Measurements from ENCODE around the gene ATP6V1G1. TPM values are rescaled to one million over a fixed set of nuclear protein-coding genes. Genes with fewer than 3 reads are reported as not detected.

ATP6V1G1 gene
- total and polyA plus RNA-seq, 2 donors (not counting 1 experiment from before 2014, with no cell fraction given): 86.8 to 150 TPM

GRCh38 chr9:114602620-114603019, 15.1 kb downstream of the ATP6V1G1 start:
- Histone ChIP-seq H3K9me3 (ENCODE audit: control extremely low read depth in 1 of 3, control insufficient read depth in 2 of 3, insufficient read depth in 1 of 3, low read length in 2 of 3) (peaks cover 3 to 11% (median 7%) of the 10 kb centered on the region in 3 donors), H2AFZ (ENCODE audit: insufficient read depth, low read depth, low read length, poor library complexity, severe bottlenecking) (no peak overlapping the region), H3K79me2 (ENCODE audit: control insufficient read depth, insufficient read depth, low read length) (peaks cover 74% of the 10 kb centered on the region), H3K4me2 (replicated peaks; ENCODE audit: low read depth, low read length, poor library complexity, severe bottlenecking) (no peak overlapping the region), H3K9ac (ENCODE audit: low read length) (no peak overlapping the region), H4K20me1 (ENCODE audit: control insufficient read depth, insufficient read depth, low read length, poor library complexity, severe bottlenecking) (peaks cover 5% of the 10 kb centered on the region), H3K4me1 (ENCODE audit: control insufficient read depth in 2 of 2, insufficient read depth in 2 of 2, low read length in 2 of 2) (peaks cover 21 to 24% of the 10 kb centered on the region in 2 donors), H3K36me3 (replicated peaks in 1 of 2; ENCODE audit: control extremely low read depth in 1 of 2, control insufficient read depth in 1 of 2, extremely low read depth in 1 of 2, insufficient read depth in 2 of 2, low read length in 1 of 2) (peaks cover 7 to 30% of the 10 kb centered on the region in 2 experiments), H3K4me3 (ENCODE audit: control extremely low read depth in 1 of 5, extremely low read depth in 1 of 5, insufficient read depth in 1 of 5, low read depth in 2 of 5, low read length in 4 of 5) (no peak overlapping the region), H3K27ac (ENCODE audit: low read length in 2 of 2) (peak overlapping the region in 1 of 2 donors; percentile 23), H3K27me3 (replicated peaks in 1 of 4; ENCODE audit: control extremely low read depth in 1 of 4, control insufficient read depth in 3 of 4, insufficient read depth in 4 of 4, low read length in 3 of 4) (no peaks in the 10 kb centered on the region)
- no peak for ATAC-seq (ENCODE audit: low read depth)
- Mint-ChIP-seq H3K27ac (peak overlapping the region; percentile 78), H3K9me3 (ENCODE audit: insufficient read depth) (no peaks in the 10 kb centered on the region), H3K27me3 (no peaks in the 10 kb centered on the region), H3K4me3 (no peak overlapping the region), H3K4me1 (peaks cover 30% of the 10 kb centered on the region)
- ChIA-PET POLR2A (no interaction called here), CTCF (interaction anchor here (2.9 kb wide), 1 partner anchor 10 kb away, joined by 12 read pairs; no protein-coding TSS in a partner anchor)
- DNase-seq: no peak
- WGBS (ENCODE audit: insufficient coverage): 97% methylated on average over 4 of the region's 5 CpGs
- intact Hi-C loops (cut with micrococcal nuclease): no loop called here
- no peak for TF ChIP-seq CTCF (IDR thresholded peaks at IDR 0.05)
- TF ChIP-seq EZH2 (IDR thresholded peaks at IDR 0.05; ENCODE audit: borderline replicate concordance, insufficient read depth, low read depth, low read length, poor library complexity, severe bottlenecking): no peak

- intact Hi-C loops (cut with micrococcal nuclease): no loop called here
- Mint-ChIP-seq H3K9me3 (ENCODE audit: insufficient read depth) (no peaks in the 10 kb centered on the region), H3K27me3 (no peaks in the 10 kb centered on the region), H3K4me1 (peaks cover 36% of the 10 kb centered on the region), H3K27ac (peak overlapping the region; percentile 59), H3K4me3 (no peak overlapping the region)
- H3K4me3 ChIP-seq (ENCODE audit: control extremely low read depth in 1 of 5, extremely low read depth in 1 of 5, insufficient read depth in 1 of 5, low read depth in 2 of 5, low read length in 4 of 5): no peak overlapping the region
- no peak overlapping the region for H3K4me2 ChIP-seq (replicated peaks; ENCODE audit: low read depth, low read length, poor library complexity, severe bottlenecking)
- H3K27me3 ChIP-seq (replicated peaks in 1 of 4; ENCODE audit: control extremely low read depth in 1 of 4, control insufficient read depth in 3 of 4, insufficient read depth in 4 of 4, low read length in 3 of 4): no peaks in the 10 kb centered on the region
- POLR2A ChIA-PET: interaction anchor here (2.1 kb wide), 1 partner anchor 10 kb away, joined by 7 read pairs; no protein-coding TSS in a partner anchor
- DNase-seq (no peak), ATAC-seq (ENCODE audit: low read depth) (no peak)
- CTCF ChIA-PET: interaction anchor here (0.9 to 3.1 kb wide), 4 partner anchors 10 to 65 kb away, joined by 3 to 18 read pairs (median 8); no protein-coding TSS in a partner anchor
- TF ChIP-seq EZH2 (IDR thresholded peaks at IDR 0.05; ENCODE audit: borderline replicate concordance, insufficient read depth, low read depth, low read length, poor library complexity, severe bottlenecking) (no peak), CTCF (IDR thresholded peaks at IDR 0.05) (no peak)
- no peak overlapping the region for H2AFZ ChIP-seq (ENCODE audit: insufficient read depth, low read depth, low read length, poor library complexity, severe bottlenecking)
- WGBS (ENCODE audit: insufficient coverage): 80% methylated on average over 2 of the region's 4 CpGs
- peaks cover 5% of the 10 kb centered on the region for H4K20me1 ChIP-seq (ENCODE audit: control insufficient read depth, insufficient read depth, low read length, poor library complexity, severe bottlenecking)
- H3K27ac ChIP-seq (ENCODE audit: low read length in 2 of 2): no peak overlapping the region
- H3K36me3 ChIP-seq (replicated peaks in 1 of 2; ENCODE audit: control extremely low read depth in 1 of 2, control insufficient read depth in 1 of 2, extremely low read depth in 1 of 2, insufficient read depth in 2 of 2, low read length in 1 of 2): peaks cover 6 to 24% of the 10 kb centered on the region in 2 experiments
- H3K4me1 ChIP-seq (ENCODE audit: control insufficient read depth in 2 of 2, insufficient read depth in 2 of 2, low read length in 2 of 2): peaks cover 27 to 30% of the 10 kb centered on the region in 2 donors
- no peak overlapping the region for H3K9ac ChIP-seq (ENCODE audit: low read length)
- peaks cover 3 to 11% (median 7%) of the 10 kb centered on the region in 3 donors for H3K9me3 ChIP-seq (ENCODE audit: control extremely low read depth in 1 of 3, control insufficient read depth in 2 of 3, insufficient read depth in 1 of 3, low read length in 2 of 3)
- peaks cover 70% of the 10 kb centered on the region for H3K79me2 ChIP-seq (ENCODE audit: control insufficient read depth, insufficient read depth, low read length)
These were observed 15.7 kb downstream of the ATP6V1G1 start for GRCh38 chr9:114603248-114603647.

All from B cell (primary cell).